ENCODE results near the gene CELF6. TPM values are rescaled to one million over a fixed set of nuclear protein-coding genes. Genes with fewer than 3 reads are reported as not detected.

The CELF6 gene
- total and polyA plus RNA-seq, 2 donors from 2014 or later, result 3.5 to 3.8 TPM

GRCh38 chr15:72339777-72340177 lies 19.8 kb upstream of the CELF6 start:
- Histone ChIP-seq H3K9ac (ENCODE audit: low read length in 3 of 3) (no peak overlapping the region), H3K27me3 (ENCODE audit: control insufficient read depth, insufficient read depth, low read length) (no peaks in the 10 kb centered on the region), H3K4me3 (ENCODE audit: low read length in 3 of 3) (no peak overlapping the region), H3K27ac (ENCODE audit: low read depth in 2 of 2, low read length in 2 of 2) (no peak overlapping the region), H3K4me1 (ENCODE audit: control insufficient read depth in 2 of 3, insufficient read depth in 2 of 3, low read depth in 1 of 3, low read length in 3 of 3) (no peaks in the 10 kb centered on the region), H3K9me3 (ENCODE audit: control insufficient read depth in 2 of 3, insufficient read depth in 1 of 3, low read length in 3 of 3) (no peaks in the 10 kb centered on the region), H3K36me3 (ENCODE audit: control insufficient read depth in 2 of 3, insufficient read depth in 3 of 3, low read length in 3 of 3) (peaks cover 2 to 33% (median 7%) of the 10 kb centered on the region in 3 donors)
- intact Hi-C loops (cut with DNase I), result no loop called here
- FAIRE-seq (no peak), DNase-seq (peak in 3 of 5 donors; percentile 41 to 82 (median 73))
- TF ChIP-seq CTCF (IDR thresholded peaks at IDR 0.05; ENCODE audit: borderline replicate concordance, extremely low read depth, insufficient read depth), result no peak

GRCh38 chr15:72338617-72339321 lies 18.8 kb upstream of the CELF6 start:
- no peak for FAIRE-seq
- no peak for TF ChIP-seq CTCF (IDR thresholded peaks at IDR 0.05; ENCODE audit: borderline replicate concordance, extremely low read depth, insufficient read depth)
- peaks cover 0 to 23% (median 2%) of the 10 kb centered on the region in 3 donors for H3K36me3 ChIP-seq (ENCODE audit: control insufficient read depth in 2 of 3, insufficient read depth in 3 of 3, low read length in 3 of 3)
- H3K27me3 ChIP-seq (ENCODE audit: control insufficient read depth, insufficient read depth, low read length), result no peaks in the 10 kb centered on the region
- no peaks in the 10 kb centered on the region for H3K4me1 ChIP-seq (ENCODE audit: control insufficient read depth in 2 of 3, insufficient read depth in 2 of 3, low read depth in 1 of 3, low read length in 3 of 3)
- intact Hi-C loops (cut with DNase I), result no loop called here
- H3K9ac ChIP-seq (ENCODE audit: low read length in 3 of 3), result no peak overlapping the region
- H3K4me3 ChIP-seq (ENCODE audit: low read length in 3 of 3), result no peak overlapping the region
- H3K27ac ChIP-seq (ENCODE audit: low read depth in 2 of 2, low read length in 2 of 2), result no peak overlapping the region
- DNase-seq, result peak in 1 of 5 donors; percentile 6
- H3K9me3 ChIP-seq (ENCODE audit: control insufficient read depth in 2 of 3, insufficient read depth in 1 of 3, low read length in 3 of 3), result no peaks in the 10 kb centered on the region

GRCh38 chr15:72338148-72338547 lies 18.2 kb upstream of the CELF6 start:
- intact Hi-C loops (cut with DNase I), result no loop called here
- FAIRE-seq (no peak), DNase-seq (no peak)
- no peak overlapping the region for H3K9ac ChIP-seq (ENCODE audit: low read length in 3 of 3)
- H3K4me1 ChIP-seq (ENCODE audit: control insufficient read depth in 2 of 3, insufficient read depth in 2 of 3, low read depth in 1 of 3, low read length in 3 of 3), result no peaks in the 10 kb centered on the region
- no peaks in the 10 kb centered on the region for H3K27me3 ChIP-seq (ENCODE audit: control insufficient read depth, insufficient read depth, low read length)
- no peaks in the 10 kb centered on the region for H3K9me3 ChIP-seq (ENCODE audit: control insufficient read depth in 2 of 3, insufficient read depth in 1 of 3, low read length in 3 of 3)
- H3K36me3 ChIP-seq (ENCODE audit: control insufficient read depth in 2 of 3, insufficient read depth in 3 of 3, low read length in 3 of 3), result peaks cover 0 to 20% (median 2%) of the 10 kb centered on the region in 3 donors
- no peak overlapping the region for H3K27ac ChIP-seq (ENCODE audit: low read depth in 2 of 2, low read length in 2 of 2)
- no peak overlapping the region for H3K4me3 ChIP-seq (ENCODE audit: low read length in 3 of 3)
- TF ChIP-seq CTCF (IDR thresholded peaks at IDR 0.05; ENCODE audit: borderline replicate concordance, extremely low read depth, insufficient read depth), result no peak
